Heart left ventricle (tissue), 13 donors: ENCODE measurements around the gene DHX40.

ENCODE experiments used
- POLR2A ChIP-seq, 2 donors: fragments of 450-650 bp; IDR thresholded peaks; one replicate each; pipeline ENCODE4 v1.6.1; 2017; ENCODE audit warnings: antibody characterized with exemption in 2 of 2, mild to moderate bottlenecking in 2 of 2, moderate library complexity in 2 of 2
- TF ChIP-seq, protein P1 (sequence below), 12 donors: fragments of 200-600 bp; sonication (generic) in 4 of 12; IDR thresholded peaks; one replicate each; pipeline versions ENCODE4 v1.5.0 to v1.8.0; 2018 to 2022; ENCODE audit warnings: antibody characterized with exemption in 12 of 12, mild to moderate bottlenecking in 5 of 12
- donor health status: ischemic (EF 13 %, LVEDD 7.1; RV severe dilation, severe dysfunction).
- donor health status: DM: no; HTN: yes; CAD: no.
- donor health status: DM: no; HTN: no; CAD: no.
- donor health status: ischemic (EF 25% LVEDD 6.9; RV normal size, moderate dysfunction).
- donor health status: ischemic (EF 25% LVEDD 5.7; RV mildly dilated, moderate dysfunction).
- donor health status: ischemic (EF 35%, LVEDD 5.7; RV mildly dilated, moderate dysfunction).
- donor health status: nonischemic (EF 11% LVEDD 7.7; RV severe dilation, severe dysfunction).
- donor health status: DM: yes; HTN: yes; CAD: no.
- donor health status: PGD.
- donor health status: ischemic (EF 29% LVEDD 5.4; RV normal size, mild dysfunction).
- donor health status: nonischemic (EF 23%, LVEDD 6.1; RV moderate dilation, normal function).

DNA sequence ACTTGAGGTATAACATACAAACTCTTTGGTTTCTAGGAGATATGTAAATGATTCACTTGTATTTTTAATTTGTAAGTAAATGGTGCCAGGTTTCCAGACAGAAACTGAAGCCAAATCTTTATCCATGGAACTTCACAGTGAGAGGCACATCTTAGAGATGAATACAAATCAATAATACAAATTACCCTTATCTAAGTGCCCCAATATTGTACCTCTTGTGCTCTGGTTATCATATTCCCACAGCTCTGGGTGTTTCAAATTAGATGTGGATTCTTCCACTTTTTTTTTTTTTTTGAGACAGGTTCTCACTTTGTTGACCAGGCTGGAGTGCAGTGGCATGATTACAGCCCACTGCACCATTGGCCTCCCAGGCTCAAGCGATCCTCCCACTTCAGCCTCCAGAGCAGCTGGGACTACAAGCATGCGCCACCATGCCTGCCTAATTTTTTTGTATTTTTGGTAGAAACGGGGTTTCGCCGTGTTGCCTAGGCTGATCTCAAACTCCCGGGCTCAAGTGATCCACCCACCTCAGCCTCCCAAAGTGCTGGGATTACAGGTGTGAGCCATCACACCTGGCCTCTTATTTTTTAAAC is 38.0 kb upstream of the DHX40 start:
- TF ChIP-seq, protein P1, sequence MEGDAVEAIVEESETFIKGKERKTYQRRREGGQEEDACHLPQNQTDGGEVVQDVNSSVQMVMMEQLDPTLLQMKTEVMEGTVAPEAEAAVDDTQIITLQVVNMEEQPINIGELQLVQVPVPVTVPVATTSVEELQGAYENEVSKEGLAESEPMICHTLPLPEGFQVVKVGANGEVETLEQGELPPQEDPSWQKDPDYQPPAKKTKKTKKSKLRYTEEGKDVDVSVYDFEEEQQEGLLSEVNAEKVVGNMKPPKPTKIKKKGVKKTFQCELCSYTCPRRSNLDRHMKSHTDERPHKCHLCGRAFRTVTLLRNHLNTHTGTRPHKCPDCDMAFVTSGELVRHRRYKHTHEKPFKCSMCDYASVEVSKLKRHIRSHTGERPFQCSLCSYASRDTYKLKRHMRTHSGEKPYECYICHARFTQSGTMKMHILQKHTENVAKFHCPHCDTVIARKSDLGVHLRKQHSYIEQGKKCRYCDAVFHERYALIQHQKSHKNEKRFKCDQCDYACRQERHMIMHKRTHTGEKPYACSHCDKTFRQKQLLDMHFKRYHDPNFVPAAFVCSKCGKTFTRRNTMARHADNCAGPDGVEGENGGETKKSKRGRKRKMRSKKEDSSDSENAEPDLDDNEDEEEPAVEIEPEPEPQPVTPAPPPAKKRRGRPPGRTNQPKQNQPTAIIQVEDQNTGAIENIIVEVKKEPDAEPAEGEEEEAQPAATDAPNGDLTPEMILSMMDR (IDR thresholded peaks at IDR 0.05): no peak
- no peak for TF ChIP-seq POLR2A (IDR thresholded peaks at IDR 0.05)
